NCI-H82 treated with DMSO at 0.1 percent for 48 hours (cell line): ENCODE results near the gene CYP4F22.
"Not testable (repeated sequence)": the region's sequence is repeated elsewhere in the genome, so short reads cannot be mapped to it uniquely, and the experiment has no call there.

ENCODE experiments used
- DNase-seq: peaks from one replicate; lab custom pipeline; 2025; ENCODE audit not compliant: unreplicated experiment; lab: John Stamatoyannopoulos, UW

Gene CYP4F22

GRCh38 chr19:15533522-15533830 lies 25.2 kb downstream of the CYP4F22 start:
- not testable (repeated sequence) for DNase-seq

GRCh38 chr19:15534957-15535864 lies 26.9 kb downstream of the CYP4F22 start:
- DNase-seq, result no peak

GRCh38 chr19:15536350-15536749 lies 28.0 kb downstream of the CYP4F22 start:
- no peak for DNase-seq

- no peak for DNase-seq
Measured at GRCh38 chr19:15538774-15539173, 30.4 kb downstream of the CYP4F22 start.

- no peak for DNase-seq
Measured at GRCh38 chr19:15539638-15540037, 31.3 kb downstream of the CYP4F22 start.

GRCh38 chr19:15540435-15540834 lies 32.1 kb downstream of the CYP4F22 start:
- no peak for DNase-seq

- DNase-seq, result no peak
Measured at GRCh38 chr19:15544283-15544682, 36.0 kb downstream of the CYP4F22 start.

- DNase-seq, result no peak
Measured at GRCh38 chr19:15544970-15545369, 36.6 kb downstream of the CYP4F22 start.

- DNase-seq, result no peak
Measured at GRCh38 chr19:15548648-15549047, 40.3 kb downstream of the CYP4F22 start.

GRCh38 chr19:15549581-15549980 lies 41.3 kb downstream of the CYP4F22 start:
- no peak for DNase-seq

GRCh38 chr19:15550273-15550672 lies 41.9 kb downstream of the CYP4F22 start:
- DNase-seq, result no peak

GRCh38 chr19:15550929-15551292 lies 42.6 kb downstream of the CYP4F22 start:
- DNase-seq, result no peak

- DNase-seq, result no peak
Measured at GRCh38 chr19:15551293-15552004, 43.1 kb downstream of the CYP4F22 start.

GRCh38 chr19:15555021-15555420 lies 46.7 kb downstream of the CYP4F22 start:
- DNase-seq, result no peak

GRCh38 chr19:15555759-15556633 lies 47.7 kb downstream of the CYP4F22 start:
- DNase-seq, result peak; percentile 88

- no peak for DNase-seq
Measured at GRCh38 chr19:15556634-15557181, 48.4 kb downstream of the CYP4F22 start.

GRCh38 chr19:15557223-15557622 lies 48.9 kb downstream of the CYP4F22 start:
- DNase-seq, result no peak

GRCh38 chr19:15562145-15562544 lies 53.8 kb downstream of the CYP4F22 start:
- no peak for DNase-seq

- peak; percentile 69 for DNase-seq
Measured at GRCh38 chr19:15562861-15563260, 54.5 kb downstream of the CYP4F22 start.

GRCh38 chr19:15563325-15563794 lies 55.0 kb downstream of the CYP4F22 start:
- no peak for DNase-seq

- DNase-seq, result no peak
Measured at GRCh38 chr19:15563931-15564330, 55.6 kb downstream of the CYP4F22 start.
